Measurements from ENCODE around the gene NUTM2G.
"Not testable (repeated sequence)": the region's sequence is repeated elsewhere in the genome, so short reads cannot be mapped to it uniquely, and the experiment has no call there.

DNA sequence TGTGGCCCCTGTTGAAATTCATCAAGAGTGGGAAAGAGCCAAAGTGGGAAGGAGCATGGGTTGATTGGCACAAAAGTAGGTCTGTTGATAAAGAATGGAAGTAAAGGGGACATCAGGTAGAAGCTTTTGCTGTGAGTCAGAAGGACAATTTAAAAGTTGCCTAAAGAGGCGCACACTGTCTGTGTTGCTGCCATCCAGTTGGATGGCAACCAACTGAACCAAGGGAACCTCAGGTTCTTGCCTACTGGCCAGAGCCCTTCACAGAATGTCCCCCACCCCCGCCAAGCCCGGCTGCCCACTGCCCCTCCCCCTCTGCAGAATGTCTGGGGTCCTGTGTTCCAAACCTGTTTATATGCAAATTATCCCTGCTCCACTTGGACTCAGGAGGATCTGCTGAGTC is at the start of gene NUTM2G:
- TF ChIP-seq CTCF, POLR2AphosphoS5, POLR2A, EP300 (IDR thresholded peaks at IDR 0.05): not testable (repeated sequence)

Data from gastroesophageal sphincter (tissue), 3 donors.